NCI-H82 treated with DMSO at 0.1 percent for 48 hours (cell line): ENCODE results near the gene SEC61G.

ENCODE experiments used
- DNase-seq: peaks from one replicate; lab custom pipeline; 2025; ENCODE audit not compliant: unreplicated experiment; lab: John Stamatoyannopoulos, UW

SEC61G gene

DNA sequence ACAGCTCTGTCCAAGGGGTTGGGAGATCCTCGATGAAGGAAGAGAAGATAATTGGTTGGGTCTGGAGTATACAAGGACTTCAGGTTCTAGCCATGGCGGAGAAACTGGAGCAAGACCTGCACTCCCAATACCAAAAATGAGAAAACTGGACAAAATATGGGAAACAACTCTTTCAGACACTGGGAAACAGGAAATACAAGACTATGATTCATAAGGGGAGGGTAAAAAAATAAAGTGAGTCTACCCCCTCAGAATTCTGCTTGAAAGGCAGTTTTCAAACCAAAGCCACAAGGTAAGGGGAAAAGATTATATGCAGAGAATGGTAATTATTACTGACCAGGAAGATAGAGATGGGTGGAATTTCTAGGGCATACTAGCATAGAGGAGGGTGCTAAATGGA is 10.2 kb upstream of the SEC61G start:
- no peak for DNase-seq

DNA sequence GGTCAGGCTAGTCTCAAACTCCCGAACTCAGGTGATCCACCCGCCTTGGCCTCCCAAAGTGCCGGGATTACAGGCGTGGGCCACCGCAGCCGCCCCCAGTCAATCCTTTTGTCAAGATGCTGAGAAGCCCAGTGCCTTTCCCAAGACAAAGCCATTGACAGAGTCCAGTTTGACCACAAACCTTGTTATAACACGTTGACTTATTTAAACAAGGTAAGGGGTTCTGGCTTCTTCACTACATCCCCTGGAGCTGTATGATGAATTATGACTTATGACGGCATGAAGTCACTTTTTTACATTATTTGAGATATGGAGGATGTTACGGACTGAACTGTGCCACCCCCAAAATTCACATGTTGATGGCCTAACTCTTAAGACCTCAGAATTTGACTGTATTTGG is 5.8 kb upstream of the SEC61G start:
- no peak for DNase-seq

DNA sequence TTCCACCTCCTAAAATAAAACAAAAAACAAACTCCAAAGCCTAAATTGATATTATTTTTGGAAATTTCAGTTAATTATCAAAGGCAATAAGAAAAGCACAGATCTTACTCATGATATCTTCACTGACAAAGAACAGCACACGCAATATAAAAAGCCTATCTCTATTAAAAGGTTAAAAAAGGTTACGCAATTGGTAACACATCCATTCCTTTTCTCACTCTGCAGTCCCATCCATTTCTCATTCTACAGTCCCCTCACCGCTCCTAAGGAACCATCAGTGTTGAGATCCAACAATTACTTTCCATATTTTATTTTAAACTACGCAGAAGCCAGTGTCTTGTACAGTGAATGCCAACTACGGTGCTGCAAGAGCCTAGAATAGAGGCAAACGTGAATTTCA is 1.3 kb downstream of the SEC61G start:
- DNase-seq = no peak

DNA sequence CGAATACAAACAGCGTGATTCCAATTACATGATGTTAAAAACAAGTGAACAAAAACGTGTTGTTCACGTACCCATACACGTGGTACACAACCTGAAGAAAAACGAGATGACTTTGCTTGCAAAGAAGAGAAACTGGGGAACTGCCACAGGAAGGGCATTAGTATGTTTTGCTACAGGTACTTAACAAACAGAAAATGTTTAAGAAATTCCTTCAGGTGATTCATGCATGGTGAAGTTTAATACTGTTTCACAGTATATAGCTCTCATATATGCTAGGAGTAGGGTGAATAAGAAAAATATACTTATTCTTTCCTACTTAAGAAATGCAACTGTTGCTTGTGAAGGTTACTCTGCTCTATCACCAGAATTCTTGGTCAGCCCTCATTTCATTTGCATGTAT is 9.8 kb downstream of the SEC61G start:
- no peak for DNase-seq

DNA sequence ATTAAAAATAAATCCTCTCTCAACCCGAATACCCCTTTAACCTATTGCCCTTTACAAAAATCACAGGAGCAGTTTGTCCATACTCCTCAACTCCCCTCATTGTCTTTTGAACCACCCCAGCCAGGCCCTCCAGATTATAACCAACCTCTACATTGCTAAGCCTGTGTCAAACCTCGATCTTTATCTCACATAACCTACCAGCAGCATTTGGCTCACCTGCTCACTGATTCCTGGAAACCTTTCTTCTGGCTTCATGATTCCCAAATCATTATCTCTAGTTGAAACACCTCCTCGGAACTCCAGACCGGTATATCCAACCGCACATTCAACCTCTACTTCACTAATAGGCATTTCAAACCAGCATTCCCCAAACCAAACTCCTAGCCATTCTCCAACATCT is 11.8 kb downstream of the SEC61G start:
- no peak for DNase-seq

DNA sequence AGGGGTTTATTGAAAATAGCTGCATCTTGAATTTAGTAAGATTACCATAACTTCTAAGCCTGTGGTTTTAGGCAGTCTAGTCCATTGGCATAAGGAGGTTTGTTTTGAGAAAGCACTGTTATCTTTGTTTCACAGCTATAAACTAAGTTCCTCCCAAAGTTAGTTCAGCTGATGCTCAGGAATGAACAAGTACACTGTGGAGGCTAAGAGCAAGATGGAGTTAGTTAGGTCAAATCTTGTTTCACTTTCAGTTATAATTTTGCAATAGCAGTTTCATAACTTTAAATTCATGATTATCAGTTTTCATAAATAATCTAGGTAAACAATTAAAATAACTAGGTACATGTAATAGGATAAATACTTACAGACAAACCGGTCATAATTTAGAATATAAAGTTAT is 15.4 kb downstream of the SEC61G start:
- DNase-seq = no peak

DNA sequence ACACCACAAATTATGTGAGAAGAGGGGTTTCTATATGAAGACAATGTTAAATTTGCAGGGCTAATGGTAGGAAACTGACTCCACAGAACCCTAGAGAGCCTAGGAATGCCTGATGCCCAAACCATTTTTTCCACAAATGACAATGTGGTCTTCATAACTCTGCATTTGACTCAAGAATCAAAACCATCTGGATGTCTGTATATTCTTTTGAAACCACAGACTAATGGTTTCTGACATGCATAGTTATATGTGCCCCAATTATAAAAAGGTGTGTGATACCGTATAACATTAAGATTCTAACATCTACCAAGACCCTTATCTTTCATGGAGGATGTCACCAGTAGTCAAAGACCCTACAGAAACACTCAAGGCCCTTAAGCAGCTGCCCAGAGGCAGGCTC is 20.3 kb downstream of the SEC61G start:
- DNase-seq = no peak

DNA sequence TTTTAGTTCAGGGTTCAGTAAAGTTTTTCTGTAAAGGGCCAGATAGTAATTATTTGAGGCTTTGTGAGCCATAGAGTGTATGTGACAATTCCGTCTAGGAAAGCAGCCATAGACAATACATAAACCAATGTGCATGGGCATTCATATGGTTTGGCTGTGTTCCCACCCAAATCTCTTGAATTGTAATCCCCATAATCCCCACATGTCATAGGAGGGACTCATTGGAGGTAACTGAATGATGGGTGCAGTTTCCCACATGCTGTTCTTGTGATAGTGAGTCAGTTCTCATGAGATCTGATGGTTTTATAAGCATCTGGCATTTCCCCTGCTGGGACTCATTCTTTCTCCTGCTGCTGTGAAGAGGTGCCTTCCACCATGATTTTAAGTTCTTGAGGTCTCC is 29.9 kb downstream of the SEC61G start:
- no peak for DNase-seq

DNA sequence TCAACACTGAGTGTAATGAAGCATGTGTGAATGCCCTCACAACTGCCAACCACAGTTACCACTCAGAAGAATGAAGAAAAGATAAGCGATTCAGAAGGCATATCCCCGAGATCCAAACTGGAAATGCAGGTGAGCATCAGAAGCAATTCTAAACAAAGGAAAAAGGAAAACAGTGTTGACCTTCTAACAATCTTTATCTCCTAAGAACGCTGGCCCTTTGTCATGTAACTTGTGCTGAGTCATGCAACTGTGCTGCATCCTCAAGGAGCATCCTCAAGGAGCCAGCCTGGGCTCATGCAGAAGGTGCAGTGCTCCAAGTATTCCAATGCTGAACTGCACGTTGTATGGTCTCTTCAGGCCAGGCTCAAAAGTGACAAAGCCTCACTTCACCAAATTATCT is 30.6 kb downstream of the SEC61G start:
- no peak for DNase-seq

DNA sequence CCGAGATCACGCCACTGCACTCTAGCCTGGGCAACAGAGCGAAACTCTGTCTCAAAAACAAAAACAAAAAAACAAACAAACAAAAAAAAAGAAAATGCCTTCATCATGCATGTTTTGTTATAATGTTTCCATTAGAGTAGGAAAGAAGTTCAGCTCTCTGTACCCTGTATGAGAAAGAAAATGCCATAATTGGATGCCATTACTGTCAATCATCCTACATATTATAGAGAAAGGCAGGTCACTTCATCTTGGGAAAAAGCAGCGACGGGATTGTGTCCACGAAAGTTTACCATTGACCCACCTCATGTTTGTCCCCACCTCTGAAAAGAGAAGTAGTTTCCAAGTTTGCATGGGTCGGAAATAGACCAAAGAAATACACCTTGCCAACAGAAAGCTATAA is 33.8 kb downstream of the SEC61G start:
- no peak for DNase-seq

DNA sequence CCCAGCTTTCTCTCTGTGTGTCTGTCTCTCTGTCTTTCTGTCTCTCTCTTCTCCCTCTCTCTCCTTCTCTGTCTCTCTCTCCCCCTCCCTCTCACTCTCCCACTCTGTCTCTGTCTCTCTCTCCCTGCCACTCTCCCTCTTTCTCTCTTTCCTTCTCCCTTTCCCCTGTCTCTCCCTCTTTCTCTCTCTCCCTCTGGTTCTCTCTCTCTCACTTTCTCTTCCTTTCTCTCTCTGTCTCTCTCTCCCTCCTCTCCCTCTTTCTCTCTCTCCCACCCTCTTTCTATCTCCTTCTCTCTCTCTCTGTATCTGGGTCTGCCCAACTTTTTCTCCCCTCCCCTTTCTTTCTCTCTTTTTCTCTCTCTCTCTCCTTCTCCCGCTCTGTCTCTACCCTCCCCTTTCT is 36.5 kb downstream of the SEC61G start:
- no peak for DNase-seq

DNA sequence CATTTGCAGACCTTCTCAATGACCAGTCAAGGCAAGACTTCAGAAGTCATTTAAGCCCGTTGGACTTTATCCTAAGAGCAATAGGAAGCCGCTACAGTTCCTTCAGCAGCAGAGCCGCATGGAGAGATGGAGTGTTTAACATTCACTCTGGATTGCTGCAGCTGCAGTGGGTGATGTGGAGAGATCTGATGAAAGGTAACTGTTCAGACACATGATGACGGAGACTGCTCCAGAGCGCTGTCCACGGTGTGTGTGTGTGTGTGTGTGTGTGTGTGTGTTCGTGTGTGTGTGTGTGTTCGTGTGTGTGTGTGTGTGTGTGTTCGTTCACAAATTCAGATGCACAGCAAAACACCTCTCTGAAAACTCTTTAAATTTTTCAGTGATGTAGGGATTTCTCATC is 37.0 kb downstream of the SEC61G start:
- DNase-seq = no peak

DNA sequence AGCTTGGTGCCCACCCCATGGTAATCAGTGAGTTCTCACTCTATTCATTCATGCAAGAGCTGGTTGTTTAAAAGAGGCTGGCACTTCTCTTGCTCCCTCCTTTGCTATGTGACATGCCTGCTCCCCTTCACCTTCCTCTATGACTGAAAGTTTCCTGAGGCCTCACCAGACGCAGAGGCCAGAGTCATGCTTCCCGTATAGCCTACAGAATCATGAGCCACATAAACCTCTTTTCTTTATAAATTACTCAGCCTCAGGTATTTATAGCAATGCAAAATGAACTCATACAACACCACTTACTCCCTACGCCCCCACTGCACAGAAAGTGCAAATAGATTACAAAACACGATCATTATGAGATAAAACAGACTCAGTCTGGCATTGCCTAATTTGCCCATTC is 39.0 kb downstream of the SEC61G start:
- no peak for DNase-seq

DNA sequence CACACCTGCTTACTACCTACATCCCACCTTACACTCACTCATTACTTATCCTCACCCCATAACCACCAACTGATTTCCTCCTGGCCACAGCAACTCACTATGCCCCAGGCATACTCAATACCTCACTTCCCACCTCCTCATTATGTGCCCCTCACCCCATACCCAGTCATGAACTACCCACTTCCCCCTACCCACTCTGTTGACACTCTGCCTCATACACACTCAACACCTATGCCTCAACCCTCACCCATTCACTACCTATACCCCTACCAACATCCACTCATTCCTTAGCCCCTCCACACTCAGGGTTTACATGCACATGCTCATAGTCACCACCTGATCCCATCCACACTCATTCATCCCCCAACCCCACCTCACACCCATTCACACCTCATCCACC is 39.6 kb downstream of the SEC61G start:
- no peak for DNase-seq

DNA sequence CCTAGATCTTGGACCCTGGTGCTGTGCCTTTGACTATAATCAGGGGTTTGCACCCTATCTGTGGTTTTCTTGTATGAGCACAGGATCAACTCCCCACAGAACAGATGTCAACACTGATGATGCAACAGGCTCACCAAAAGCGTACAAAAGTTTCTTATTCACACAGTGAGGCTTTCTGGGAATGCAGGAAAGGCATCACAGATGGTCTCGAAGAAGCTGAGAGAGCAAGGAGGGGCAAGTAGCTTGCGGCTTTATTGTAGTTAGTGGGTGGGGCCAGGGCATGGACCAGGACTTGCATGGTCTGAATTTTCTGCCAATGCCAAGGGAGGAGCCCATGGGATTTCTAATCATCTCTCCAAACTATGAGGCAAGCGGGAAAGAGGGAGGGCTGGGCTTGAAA is 46.2 kb downstream of the SEC61G start:
- no peak for DNase-seq

DNA sequence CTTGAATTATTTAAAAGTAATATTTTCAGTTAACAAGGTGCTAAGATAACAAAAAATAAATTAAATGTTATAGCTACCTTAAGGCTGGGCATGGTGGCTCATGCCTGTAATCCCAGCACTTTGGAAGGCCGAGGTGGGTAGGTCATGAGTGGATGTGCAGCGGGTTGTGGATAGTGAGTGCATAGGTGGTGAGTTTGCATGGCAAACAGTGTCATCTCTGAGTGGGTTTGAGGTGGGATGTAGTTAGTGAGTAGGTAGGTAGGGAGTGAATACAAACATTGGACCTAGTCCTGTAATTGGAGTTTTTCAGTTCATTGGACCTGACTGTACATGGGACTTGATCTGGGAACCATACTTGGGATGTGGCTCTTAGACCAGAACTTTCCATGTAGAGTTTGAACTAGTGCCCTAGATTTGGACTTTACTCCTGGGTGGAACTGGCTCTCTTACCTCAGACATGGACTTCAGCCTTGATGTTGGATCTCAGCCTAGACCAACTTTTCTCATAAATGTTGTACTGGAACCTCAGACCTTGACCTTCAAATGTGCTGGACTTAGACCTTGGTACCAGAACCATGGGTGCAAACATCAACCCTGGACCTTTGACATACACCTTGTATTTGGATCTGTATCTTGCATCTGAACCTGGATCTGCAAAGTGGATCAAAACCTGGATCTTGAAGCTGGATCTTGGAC is 47.0 kb downstream of the SEC61G start:
- DNase-seq = no peak

DNA sequence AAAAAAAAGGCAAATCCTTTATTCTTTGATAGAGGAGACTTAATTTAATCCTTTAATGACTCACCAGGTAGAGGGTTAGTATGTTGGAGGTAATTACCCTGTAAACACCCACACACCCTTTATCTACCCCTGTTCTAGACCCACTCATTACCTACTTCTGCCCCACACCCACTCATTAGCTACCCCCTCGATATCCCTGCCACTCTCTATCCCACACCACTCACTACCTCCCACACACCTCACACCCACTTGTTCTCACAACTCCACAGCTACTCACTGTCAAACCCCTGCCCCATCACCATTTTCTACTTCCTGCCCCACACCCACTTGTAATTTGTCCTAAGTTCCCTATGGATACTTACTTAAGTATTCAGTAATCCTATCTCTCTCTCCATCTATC is 49.7 kb downstream of the SEC61G start:
- peak; percentile 72 for DNase-seq

DNA sequence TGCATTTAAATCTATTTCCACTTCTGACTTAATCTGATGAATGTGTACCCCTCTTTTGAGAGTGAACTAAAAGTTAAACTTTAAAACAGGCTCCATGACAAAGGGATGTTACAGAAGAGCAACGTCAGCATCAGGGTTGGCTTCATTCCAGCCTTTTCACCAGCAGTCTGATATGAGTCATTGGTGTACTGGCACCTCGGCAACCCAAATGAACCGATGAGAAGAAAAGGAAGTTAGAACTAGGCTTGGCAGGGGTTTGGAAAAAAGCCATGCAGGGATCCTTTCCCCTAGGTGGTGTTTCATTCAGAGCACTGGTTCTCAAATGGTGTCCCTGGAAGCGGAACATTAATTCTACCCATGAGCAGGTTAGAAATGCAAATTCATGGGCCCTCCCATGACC is 53.6 kb downstream of the SEC61G start:
- no peak for DNase-seq

DNA sequence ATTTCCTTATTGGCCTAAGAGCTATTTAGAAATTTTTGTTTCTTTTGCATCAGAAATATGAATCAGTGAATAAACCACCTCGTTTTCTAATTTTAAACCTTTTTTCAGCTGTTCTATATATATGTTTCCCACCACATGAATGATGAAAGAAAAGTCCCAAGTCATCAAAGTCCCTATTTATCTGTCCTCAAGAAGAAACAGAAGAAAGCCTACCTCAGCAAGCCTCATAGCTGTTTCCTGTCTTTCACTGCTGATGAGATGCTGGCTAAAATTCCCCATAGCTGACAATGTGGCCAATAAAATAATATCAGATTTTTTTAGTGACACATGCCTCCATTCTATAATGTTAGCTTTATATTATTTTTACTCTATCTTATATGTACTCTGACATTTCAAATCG is 54.2 kb downstream of the SEC61G start:
- no peak for DNase-seq
